Esophagus muscularis mucosa (tissue), 4 donors: ENCODE results near the gene PAX6. TPM values are rescaled to one million over a fixed set of nuclear protein-coding genes. Genes with fewer than 3 reads are reported as not detected.

ENCODE experiments used
- DNase-seq: peaks from one replicate; pipeline ENCODE4 v3.0.0-alpha.2; 2017; ENCODE audit errors: extremely low spot score
- H3K27ac ChIP-seq, 4 donors: fragments of 200-600 bp; sonication (generic); replicated peaks in 1 of 4; 1 replicate in 3 of 4; 2 replicates in 1 of 4; pipeline ENCODE4 v1.5.1; 2016 to 2019; ENCODE audit warnings: mild to moderate bottlenecking in 1 of 4
- H3K27me3 ChIP-seq, 4 donors: fragments of 200-600 bp; sonication (generic); one replicate each; pipeline versions ENCODE4 v1.5.1 to v1.6.0; 2016 to 2019
- H3K36me3 ChIP-seq, 4 donors: fragments of 200-600 bp; sonication (generic); one replicate each; pipeline ENCODE4 v1.5.1; 2016 to 2019
- H3K4me1 ChIP-seq, 4 donors: fragments of 200-600 bp; sonication (generic); one replicate each; pipeline ENCODE4 v1.5.1; 2016 to 2019
- H3K4me3 ChIP-seq, 4 donors: fragments of 200-600 bp; sonication (generic); 1 replicate in 2 of 4; 2 replicates in 2 of 4; pipeline ENCODE4 v1.5.1; 2016 to 2019; ENCODE audit warnings: mild to moderate bottlenecking in 4 of 4, moderate library complexity in 1 of 4
- H3K9me3 ChIP-seq, 4 donors: fragments of 200-600 bp; sonication (generic); 1 replicate in 3 of 4; 2 replicates in 1 of 4; pipeline ENCODE4 v1.5.1; 2016 to 2019
- CTCF ChIP-seq, 3 experiments: fragments of 200-600 bp in 2 of 3; fragments of 450-650 bp in 1 of 3; sonication (generic) in 2 of 3; IDR thresholded peaks; one replicate each; pipeline ENCODE4 v1.5.1; 2017 to 2019; ENCODE audit warnings: antibody characterized with exemption in 3 of 3, mild to moderate bottlenecking in 2 of 3, moderate library complexity in 1 of 3
- EP300 ChIP-seq: sonication (generic); formaldehyde crosslinking; IDR thresholded peaks from one replicate; pipeline ENCODE4 v1.6.1; 2017; ENCODE audit warnings: antibody characterized with exemption
- POLR2A ChIP-seq: fragments of 450-650 bp; IDR thresholded peaks from one replicate; pipeline ENCODE4 v1.6.1; 2017; ENCODE audit warnings: antibody characterized with exemption, moderate library complexity, mild to moderate bottlenecking, low read depth
- POLR2AphosphoS5 ChIP-seq, 2 donors: sonication (generic); formaldehyde crosslinking; IDR thresholded peaks; one replicate each; pipeline ENCODE4 v1.6.1; 2017; ENCODE audit warnings: antibody characterized with exemption in 2 of 2
- WGBS: methylation state at CpG from one replicate; pipeline ENCODE4 v1.1.5; 2018; 5-methylcytosine and 5-hydroxymethylcytosine counted together
- intact Hi-C: fragments of 100-400 bp; cut with DNase I; formaldehyde crosslinking; loops from one replicate; pipeline ENCODE4 v1.15.1; 2023
- total RNA-seq, 4 donors: library from RNA; depleted of rRNA; stranded (reverse); fragments of >200 nt; gene quantifications; one replicate each; pipeline versions ENCODE4 v1.1.0 to v1.2.1, GENCODE V29; 2016

The PAX6 gene
- total RNA-seq, 4 donors from 2014 or later = 0.06 TPM; not detected in 3

GRCh38 chr11:31805629-31806185 is 5.4 kb downstream of the PAX6 start:
- Histone ChIP-seq H3K9me3 (no peaks in the 10 kb centered on the region), H3K4me1 (peaks cover 25 to 64% (median 39%) of the 10 kb centered on the region in 4 donors), H3K4me3 (no peak overlapping the region), H3K36me3 (no peaks in the 10 kb centered on the region), H3K27me3 (peaks cover 24 to 100% (median 100%) of the 10 kb centered on the region in 4 donors), H3K27ac (no peak overlapping the region)
- 18% methylated on average over 3 of the region's 20 CpGs for WGBS
- TF ChIP-seq EP300 = no peak
- no peak for TF ChIP-seq POLR2AphosphoS5 (IDR thresholded peaks at IDR 0.05)
- no peak for TF ChIP-seq POLR2A
- intact Hi-C loops = no loop called here
- peak; percentile 87 for DNase-seq

DNA sequence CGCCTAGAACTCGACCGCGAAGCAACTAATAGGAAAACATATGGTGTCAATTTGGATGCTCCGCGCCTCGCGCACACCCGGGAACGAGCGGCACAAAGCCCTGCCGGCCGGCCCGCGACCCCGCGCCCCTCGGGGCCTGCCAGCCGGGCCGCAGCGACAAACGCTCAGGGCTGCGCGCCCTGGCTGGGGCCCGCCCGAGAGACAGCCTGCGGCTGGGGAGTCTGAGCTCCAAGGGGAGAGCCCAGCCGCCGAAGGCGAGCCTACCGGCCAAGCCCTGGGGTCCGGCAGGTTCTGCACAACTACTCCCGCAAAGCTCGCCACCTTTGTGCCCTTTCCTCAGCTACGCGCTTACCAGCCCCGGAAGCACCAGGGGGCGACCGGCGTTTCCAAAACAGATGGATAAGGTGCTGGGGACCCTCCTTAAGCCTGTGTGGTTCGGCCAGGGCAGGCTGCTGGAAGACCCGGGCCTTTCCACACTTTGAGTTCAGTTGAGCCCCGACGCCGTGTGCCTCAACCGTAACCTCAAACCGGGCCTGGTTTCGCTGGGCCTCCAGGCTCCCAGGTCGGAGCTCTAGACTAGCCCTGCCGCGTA is 6.0 kb downstream of the PAX6 start:
- Histone ChIP-seq H3K27ac (no peak overlapping the region), H3K27me3 (peaks cover 19 to 100% (median 100%) of the 10 kb centered on the region in 4 donors), H3K4me3 (peak overlapping the region in 2 of 4 donors; percentile 9 to 26), H3K9me3 (no peaks in the 10 kb centered on the region), H3K36me3 (no peaks in the 10 kb centered on the region), H3K4me1 (peaks cover 19 to 64% (median 33%) of the 10 kb centered on the region in 4 donors)
- WGBS = 22% methylated on average over 26 of the region's 51 CpGs
- intact Hi-C loops = no loop called here
- peak; percentile 62 for DNase-seq
- TF ChIP-seq EP300 (no peak), POLR2AphosphoS5 (IDR thresholded peaks at IDR 0.05) (no peak), CTCF (IDR thresholded peaks at IDR 0.05) (no peak), POLR2A (no peak)

DNA sequence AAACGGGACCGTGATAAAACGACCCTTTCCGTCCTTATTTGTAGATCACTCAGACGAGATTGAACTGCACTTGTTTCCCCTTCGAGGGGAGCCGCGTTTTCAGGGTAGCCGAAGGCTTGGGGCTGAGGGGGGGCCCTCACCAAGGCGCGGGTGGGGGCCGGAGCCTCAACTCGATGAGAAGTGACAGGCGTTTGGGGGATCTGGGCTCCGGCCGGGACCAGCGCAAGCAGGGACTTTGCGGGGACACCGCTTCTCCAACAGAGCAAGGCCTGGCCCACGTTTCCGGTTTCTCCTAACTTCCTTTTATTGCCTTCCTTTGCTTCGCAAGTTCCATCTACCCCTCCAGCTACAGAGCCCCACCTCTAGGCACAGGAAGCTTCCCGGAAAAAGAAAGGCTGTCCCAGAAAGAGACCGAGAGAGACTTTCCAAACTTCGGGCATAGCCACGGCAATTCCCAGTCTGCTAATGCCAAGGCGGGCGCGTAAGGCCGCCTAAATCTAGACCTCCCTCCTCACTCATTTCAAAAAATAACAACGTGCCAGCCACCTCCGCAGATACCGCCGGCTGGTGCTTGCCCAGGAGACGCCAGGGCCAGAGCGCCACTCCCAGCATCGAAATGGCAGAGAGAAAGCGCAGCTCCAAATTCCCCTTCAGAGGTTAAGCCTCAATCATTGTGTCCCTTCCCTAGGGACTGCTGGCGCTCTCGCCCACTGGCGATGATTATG is 6.6 kb downstream of the PAX6 start:
- TF ChIP-seq POLR2AphosphoS5 (IDR thresholded peaks at IDR 0.05) (no peak), CTCF (IDR thresholded peaks at IDR 0.05) (no peak), EP300 (no peak), POLR2A (no peak)
- 7% methylated on average over 34 of the region's 41 CpGs for WGBS
- H3K4me3 ChIP-seq = peak overlapping the region in 3 of 4 donors; percentile 9 to 26 (median 15)
- peak; percentile 79 for DNase-seq
- no peaks in the 10 kb centered on the region for H3K9me3 ChIP-seq
- H3K27me3 ChIP-seq = peaks cover 14 to 100% (median 100%) of the 10 kb centered on the region in 4 donors
- no peaks in the 10 kb centered on the region for H3K36me3 ChIP-seq
- H3K4me1 ChIP-seq = peaks cover 12 to 64% (median 32%) of the 10 kb centered on the region in 4 donors
- no peak overlapping the region for H3K27ac ChIP-seq
- intact Hi-C loops = no loop called here

DNA sequence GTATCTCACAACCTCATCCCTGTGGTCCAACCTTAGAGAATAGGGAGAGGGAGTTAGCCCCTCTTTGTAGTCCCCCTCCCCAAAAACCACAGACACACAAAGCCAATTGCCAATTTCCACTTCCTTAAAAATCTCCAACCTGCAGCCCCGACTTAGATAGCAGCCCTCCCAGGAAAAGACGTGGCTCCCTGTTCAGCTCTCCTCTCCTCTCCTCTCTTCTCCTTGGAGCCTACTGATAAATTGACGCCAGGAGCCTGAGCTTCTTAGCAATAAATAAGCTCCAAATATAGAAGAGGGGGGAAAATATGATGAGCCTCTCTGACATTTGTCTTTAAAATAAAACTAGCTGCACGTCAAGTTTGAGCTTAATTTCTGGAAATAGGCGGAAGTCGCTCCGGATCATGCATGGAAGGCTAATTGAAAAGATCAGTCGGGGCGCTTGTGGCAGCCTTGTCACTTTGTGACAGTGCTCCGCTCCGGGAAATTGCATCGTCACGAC is 7.3 kb downstream of the PAX6 start:
- 8% methylated on average over 13 of the region's 13 CpGs for WGBS

More for the DNA sequence above, 7.3 kb downstream of the PAX6 start:
- no peaks in the 10 kb centered on the region for H3K9me3 ChIP-seq
- peaks cover 18 to 100% (median 100%) of the 10 kb centered on the region in 4 donors for H3K27me3 ChIP-seq
- peak; percentile 14 for DNase-seq
- no peak overlapping the region for H3K27ac ChIP-seq
- peak overlapping the region in 2 of 4 donors; percentile 9 to 15 for H3K4me3 ChIP-seq
- H3K4me1 ChIP-seq = peaks cover 13 to 64% (median 38%) of the 10 kb centered on the region in 4 donors
- H3K36me3 ChIP-seq = no peaks in the 10 kb centered on the region
- TF ChIP-seq POLR2A (no peak), POLR2AphosphoS5 (IDR thresholded peaks at IDR 0.05) (no peak), EP300 (no peak), CTCF (IDR thresholded peaks at IDR 0.05) (no peak)
- intact Hi-C loops = no loop called here
